Measurements from ENCODE around the gene SDK1.

The SDK1 gene

DNA sequence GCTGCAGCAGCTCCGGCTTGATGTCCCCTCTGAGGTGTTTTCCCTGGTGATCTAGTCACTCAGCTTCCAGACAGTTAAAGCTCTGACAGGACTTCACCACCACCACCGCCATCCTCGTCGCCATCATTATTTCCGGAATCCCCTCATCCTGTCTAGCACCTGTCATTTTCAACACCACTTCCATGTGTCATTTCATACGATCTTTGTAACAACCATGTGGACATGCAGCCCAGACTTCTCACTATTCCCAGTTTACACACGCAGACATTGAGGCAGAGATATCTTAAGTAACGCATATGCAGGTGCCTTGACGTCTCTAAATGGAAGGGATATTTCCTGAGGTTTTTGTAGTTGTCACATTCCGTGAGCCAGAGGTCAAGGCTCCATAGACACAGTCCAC, 850.5 kb downstream of the SDK1 start:
- no peak for DNase-seq

DNA sequence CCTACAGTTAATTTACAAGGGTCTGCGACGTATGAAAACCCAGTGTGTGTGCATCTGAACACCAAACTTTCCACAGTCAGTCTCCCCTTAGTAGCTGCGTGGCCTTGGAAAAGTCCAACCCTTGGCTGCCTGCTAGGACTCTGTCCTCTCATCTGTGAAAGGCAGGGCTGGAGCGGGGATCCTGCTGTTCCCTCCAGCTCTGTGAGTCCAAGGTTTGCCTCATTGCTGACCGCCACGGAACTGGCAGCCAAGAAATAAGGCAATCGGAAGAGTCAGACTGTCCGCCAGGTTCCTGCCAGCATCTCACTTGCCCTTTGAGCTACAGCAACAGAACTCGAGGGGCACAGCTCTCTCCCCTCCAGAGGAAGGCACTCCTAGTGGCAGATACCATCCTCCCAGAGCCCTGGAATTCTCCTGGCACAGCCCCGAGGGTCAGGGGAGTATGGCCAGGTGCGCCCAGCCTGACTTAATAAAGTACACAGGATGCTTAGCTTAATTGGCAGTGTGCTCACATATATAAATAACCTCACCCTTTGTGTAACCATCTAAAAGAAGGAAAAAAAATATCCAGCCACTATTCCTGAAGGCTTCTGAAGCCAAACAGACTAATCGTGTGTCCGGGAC, 851.0 kb downstream of the SDK1 start:
- DNase-seq, result no peak

GRCh38 chr7:4154882-4155535, 854.0 kb downstream of the SDK1 start:
- DNase-seq, result no peak

DNA sequence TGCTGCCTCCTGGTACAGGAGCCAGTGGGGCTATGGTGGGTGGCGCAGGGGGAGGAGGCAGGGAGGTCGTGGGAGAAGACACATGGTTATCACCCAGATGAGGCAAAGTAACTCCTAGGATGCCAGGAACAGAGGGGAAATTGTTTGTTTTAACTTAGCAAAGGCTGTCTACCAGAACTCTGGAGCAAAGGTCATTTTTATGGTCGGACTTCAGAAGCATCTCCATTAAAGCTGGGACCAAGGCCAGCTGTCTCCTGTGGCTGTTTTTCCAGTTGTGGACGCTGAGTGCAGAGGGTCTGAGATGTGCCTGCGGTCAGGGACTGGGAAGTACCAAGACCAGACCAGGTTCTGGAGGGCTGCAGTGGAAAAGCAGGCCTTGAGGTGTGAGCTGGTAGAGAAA, 855.1 kb downstream of the SDK1 start:
- no peak for DNase-seq

GRCh38 chr7:4157651-4158050, 856.6 kb downstream of the SDK1 start:
- no peak for DNase-seq

- no peak for DNase-seq
Measured at GRCh38 chr7:4158441-4159153, 857.5 kb downstream of the SDK1 start.

GRCh38 chr7:4159154-4159501, 858.1 kb downstream of the SDK1 start:
- no peak for DNase-seq

DNA sequence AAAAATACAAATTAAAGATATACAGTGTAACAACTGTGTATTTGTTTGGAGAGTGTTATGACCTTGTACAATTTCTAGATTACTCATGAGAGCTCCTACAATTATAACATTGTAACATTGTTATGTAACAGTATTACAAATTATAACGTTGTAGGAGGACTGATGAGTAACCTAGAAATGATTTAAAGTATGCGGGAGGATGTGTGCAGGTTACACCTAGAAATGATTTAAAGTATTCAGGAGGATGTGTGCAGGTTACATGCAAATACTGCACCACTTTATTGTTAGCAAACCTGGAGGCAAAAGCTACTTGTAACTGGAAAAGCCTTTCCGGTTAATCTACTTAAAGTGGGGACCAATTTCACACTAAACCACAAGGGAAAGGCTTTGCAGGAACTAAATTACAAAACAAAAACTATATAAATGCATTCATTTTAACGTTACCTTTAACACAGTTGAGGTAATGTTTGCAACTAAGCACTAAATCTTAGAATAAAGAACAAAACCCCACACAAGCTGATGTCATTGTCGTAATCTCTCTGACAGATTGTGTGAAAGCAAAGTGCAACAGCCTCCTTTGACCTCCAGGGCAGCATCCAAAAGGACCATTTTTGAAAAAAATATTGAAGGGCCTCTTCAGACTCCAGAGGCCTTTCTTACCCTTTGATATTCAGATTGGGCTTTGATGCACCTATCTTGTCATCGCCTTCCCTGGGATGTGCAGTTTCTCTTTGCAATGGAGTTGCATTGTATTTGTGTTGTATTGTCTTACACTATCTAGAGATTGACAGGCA, 858.9 kb downstream of the SDK1 start:
- DNase-seq, result no peak

- DNase-seq, result no peak
Measured at GRCh38 chr7:4162884-4163564, 862.0 kb downstream of the SDK1 start.

- DNase-seq, result no peak
Measured at GRCh38 chr7:4163565-4164203, 862.6 kb downstream of the SDK1 start.

- DNase-seq, result no peak
Measured at GRCh38 chr7:4164556-4164955, 863.5 kb downstream of the SDK1 start.

GRCh38 chr7:4166340-4166739, 865.3 kb downstream of the SDK1 start:
- DNase-seq, result no peak

DNA sequence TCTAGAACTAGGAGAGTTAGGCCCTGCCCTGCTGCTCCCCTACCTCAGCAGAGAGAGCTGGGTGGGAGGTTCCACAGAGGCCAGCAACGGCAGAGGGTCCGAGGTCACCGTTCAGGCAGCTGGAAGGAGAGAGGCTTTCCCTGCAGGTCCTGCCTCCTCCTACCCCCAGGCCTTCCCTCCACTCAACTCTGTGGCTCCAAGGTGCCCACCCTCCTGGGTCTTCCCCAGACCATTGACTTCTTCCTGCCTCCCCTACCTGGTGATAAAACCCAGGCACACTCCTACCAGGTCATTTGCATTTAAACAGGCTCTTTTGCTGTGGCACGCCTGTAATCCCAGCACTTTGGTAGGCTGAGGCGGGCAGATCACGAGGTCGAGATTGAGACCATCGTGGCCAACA, 865.8 kb downstream of the SDK1 start:
- DNase-seq, result no peak

- DNase-seq, result no peak
Measured at GRCh38 chr7:4167385-4167910, 866.4 kb downstream of the SDK1 start.

DNA sequence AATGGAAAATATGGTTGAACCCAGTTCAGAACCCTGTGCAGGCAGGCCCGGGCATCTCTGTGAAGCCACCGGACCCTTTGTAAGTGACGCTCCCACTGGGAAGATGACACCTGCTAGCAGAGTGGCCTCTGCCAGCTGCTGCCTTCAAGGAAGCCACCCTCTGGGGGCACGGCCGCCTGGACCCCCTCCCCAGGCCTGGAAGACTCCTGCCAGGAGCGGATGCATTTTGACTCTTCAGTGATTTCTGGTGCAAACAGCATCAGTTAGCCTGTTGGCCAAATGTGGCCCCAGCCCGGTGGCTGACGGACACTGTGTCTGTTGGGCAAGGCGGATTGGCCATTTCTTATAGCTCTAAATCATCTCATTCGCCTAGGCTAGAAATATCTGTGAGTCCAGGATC, 867.0 kb downstream of the SDK1 start:
- DNase-seq, result no peak

DNA sequence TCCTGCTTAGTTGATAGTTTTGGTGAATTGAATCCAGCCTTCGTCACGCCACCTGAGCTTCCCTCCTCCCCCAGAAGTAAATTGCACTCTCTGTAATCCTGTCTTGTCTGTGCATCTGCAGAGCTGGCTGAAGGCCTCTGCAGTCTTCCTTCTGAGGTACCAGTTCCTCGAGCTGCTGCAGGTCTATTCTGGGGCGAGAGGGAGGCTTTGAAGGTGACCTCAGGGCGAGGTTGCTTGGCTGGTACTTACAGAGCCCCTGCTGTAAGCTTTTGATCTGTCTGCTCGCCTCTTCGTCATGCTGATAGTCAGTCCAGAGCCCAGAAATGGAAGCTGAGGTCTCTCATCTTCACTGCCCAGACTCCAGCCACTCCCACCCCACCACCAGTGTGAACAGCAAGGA, 867.5 kb downstream of the SDK1 start:
- no peak for DNase-seq

- DNase-seq, result no peak
Measured at GRCh38 chr7:4169455-4169854, 868.4 kb downstream of the SDK1 start.

GRCh38 chr7:4170997-4171786, 870.1 kb downstream of the SDK1 start:
- DNase-seq, result no peak

GRCh38 chr7:4172883-4173282, 871.8 kb downstream of the SDK1 start:
- no peak for DNase-seq

- no peak for DNase-seq
Measured at GRCh38 chr7:4173615-4174014, 872.6 kb downstream of the SDK1 start.

DNA sequence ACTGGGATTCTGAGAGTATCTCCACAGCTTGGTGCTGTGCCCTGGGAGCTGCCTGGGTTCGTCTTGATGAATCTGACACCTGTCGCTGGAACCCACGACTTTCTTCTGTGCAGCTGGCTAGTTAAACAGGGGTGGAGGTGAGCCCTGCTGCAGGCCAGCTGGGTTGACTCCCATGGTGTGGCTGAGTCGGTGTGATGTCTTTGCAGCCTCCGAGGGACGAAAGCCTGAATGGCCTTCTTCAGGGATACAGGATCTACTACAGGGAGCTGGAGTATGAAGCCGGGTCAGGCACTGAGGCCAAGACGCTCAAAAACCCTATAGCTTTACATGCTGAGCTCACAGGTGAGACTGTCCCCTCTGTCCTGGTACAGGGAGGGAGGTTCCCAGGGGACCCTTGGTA, 873.0 kb downstream of the SDK1 start:
- DNase-seq, result no peak
